Activated naive CD8-positive, alpha-beta T cell treated with anti-CD3 and anti-CD28 coated beads for 36 hours (primary cell): ENCODE measurements around the gene ZNF155. TPM values are rescaled to one million over a fixed set of nuclear protein-coding genes. Genes with fewer than 3 reads are reported as not detected.
"Not testable (repeated sequence)": the region's sequence is repeated elsewhere in the genome, so short reads cannot be mapped to it uniquely, and the experiment has no call there.

Source experiments
- DNase-seq: peaks from one replicate; pipeline ENCODE4 v3.0.0; 2021
- H3K27ac Mint-ChIP-seq: one replicate; pipeline ENCODE4 v1.8.0; 2022; ENCODE audit warnings: mild to moderate bottlenecking, moderate library complexity, mixed read lengths
- H3K27me3 Mint-ChIP-seq: one replicate; pipeline ENCODE4 v1.8.0; 2022; ENCODE audit warnings: mild to moderate bottlenecking, mixed read lengths
- H3K36me3 Mint-ChIP-seq: one replicate; pipeline ENCODE4 v1.8.0; 2021; ENCODE audit warnings: mild to moderate bottlenecking, mixed read lengths
- H3K4me1 Mint-ChIP-seq: one replicate; pipeline ENCODE4 v1.8.0; 2021; ENCODE audit warnings: mixed read lengths
- H3K4me3 Mint-ChIP-seq: one replicate; pipeline ENCODE4 v1.8.0; 2022; ENCODE audit warnings: mild to moderate bottlenecking, moderate library complexity, mixed read lengths
- H3K9me3 Mint-ChIP-seq: one replicate; pipeline ENCODE4 v1.8.0; 2022; ENCODE audit warnings: mixed read lengths
- total RNA-seq, 2 experiments: library from RNA; stranded (reverse); gene quantifications; one replicate each; pipeline ENCODE4 v1.2.3, GENCODE V29; 2021

Gene ZNF155
- 1 to 10 TPM; 6.7 to 7.0 TPM for total RNA-seq

DNA sequence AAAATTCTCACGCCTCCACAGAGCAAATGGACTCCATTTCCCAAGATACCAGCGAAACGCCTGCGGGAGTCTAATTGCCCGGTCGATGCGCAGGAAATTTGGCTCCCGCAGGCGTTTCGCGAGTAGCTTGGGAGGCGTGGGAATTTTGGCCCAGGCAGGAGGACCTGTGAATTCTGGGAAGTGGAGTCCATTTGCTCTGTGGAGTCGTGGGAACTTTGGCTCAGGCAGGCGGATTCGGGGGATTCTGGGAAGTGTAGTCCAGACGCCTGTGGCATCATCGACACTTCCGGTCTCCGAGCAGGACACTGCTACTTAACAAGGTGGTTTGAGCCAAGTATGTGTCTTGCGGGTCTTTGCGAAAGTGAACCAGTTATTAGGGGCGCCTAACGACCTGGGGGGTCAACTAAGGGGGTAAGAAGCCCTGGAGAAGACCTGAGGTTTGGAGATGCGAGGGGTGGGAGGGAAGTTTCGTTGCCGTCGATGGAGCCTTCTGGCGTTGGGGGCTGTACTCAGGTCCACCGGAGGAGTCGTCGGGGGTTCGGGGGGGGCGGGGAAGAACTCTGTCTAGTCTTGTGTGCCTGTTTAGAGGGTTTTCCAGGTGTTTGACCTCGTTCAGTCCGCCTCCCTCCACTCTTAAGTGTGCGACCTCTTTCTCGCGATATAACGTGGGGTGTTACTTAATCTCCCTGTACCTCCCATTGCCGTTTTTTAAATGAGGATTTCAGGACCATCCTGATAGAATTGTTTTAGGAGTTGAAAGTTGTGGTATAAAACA is at the start of gene ZNF155:
ZNF155 (plus strand) TSS at position 277 of the 775 bp plus-strand sequence. CDS start 4,356 bp downstream, outside the sequence.
- Mint-ChIP-seq H3K4me1 (peaks cover 8% of the 10 kb centered on the region), H3K27me3 (no peaks in the 10 kb centered on the region), H3K4me3 (peak within 1 kb of the TSS; percentile 97), H3K9me3 (no peaks in the 10 kb centered on the region), H3K27ac (peak within 1 kb of the TSS; percentile 96), H3K36me3 (peaks cover 27% of the 10 kb centered on the region)
- peak; percentile 60 for DNase-seq

DNA sequence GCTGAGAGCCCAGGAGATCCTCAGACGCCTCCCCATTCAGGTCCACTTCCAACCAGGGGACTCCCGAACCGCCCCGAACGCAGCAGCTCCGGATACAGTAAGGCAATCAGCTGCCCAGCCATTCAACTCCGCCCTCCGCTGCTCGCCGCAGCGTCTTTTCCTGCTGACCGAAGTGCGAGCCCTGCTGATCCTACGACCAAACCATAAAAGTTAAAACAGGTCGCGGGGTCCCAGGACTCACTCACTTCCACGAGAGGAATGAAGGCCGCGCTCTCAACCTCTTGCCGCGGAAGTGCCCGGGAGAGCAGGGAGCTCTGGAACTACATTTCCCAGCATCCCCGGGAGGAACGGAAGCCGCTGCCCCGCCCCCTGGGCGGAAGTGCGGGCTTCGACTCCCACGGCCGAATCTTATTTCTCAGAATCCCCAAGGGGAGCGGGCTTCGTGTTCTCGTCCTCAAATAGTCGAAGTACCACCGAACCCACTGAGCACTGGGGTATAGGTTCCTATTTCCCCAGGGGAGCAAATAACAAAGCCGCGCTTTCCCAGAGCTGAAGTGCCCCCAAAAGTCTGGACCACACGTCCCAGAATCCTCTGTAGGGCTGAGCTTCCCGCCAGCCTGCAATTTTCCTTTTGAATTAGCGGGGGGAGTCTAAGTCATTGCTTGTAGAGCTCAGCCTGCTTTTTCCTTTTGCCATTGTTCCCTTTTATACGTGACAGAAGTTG is 48.8 kb upstream of the ZNF155 start, which contains the start of gene ZNF45:
ZNF45 (minus strand) TSS at position 298 of the 724 bp plus-strand sequence. CDS start 13,097 bp downstream, outside the sequence.
- DNase-seq, result peak; percentile 86
- Mint-ChIP-seq H3K4me3 (peak within 1 kb of the TSS; percentile 93), H3K4me1 (peaks cover 19% of the 10 kb centered on the region), H3K9me3 (peaks cover 8% of the 10 kb centered on the region), H3K27me3 (no peaks in the 10 kb centered on the region), H3K27ac (peak within 1 kb of the TSS; percentile 92), H3K36me3 (peaks cover 33% of the 10 kb centered on the region)

GRCh38 chr19:43936188-43936587 is 47.8 kb upstream of the ZNF155 start:
- H3K27ac Mint-ChIP-seq, result no peak overlapping the region
- H3K36me3 Mint-ChIP-seq, result peaks cover 24% of the 10 kb centered on the region
- H3K27me3 Mint-ChIP-seq, result no peaks in the 10 kb centered on the region
- H3K9me3 Mint-ChIP-seq, result peaks cover 10% of the 10 kb centered on the region
- H3K4me1 Mint-ChIP-seq, result peaks cover 19% of the 10 kb centered on the region
- H3K4me3 Mint-ChIP-seq, result no peak overlapping the region
- DNase-seq, result no peak

GRCh38 chr19:43939557-43940260 is 44.3 kb upstream of the ZNF155 start:
- H3K4me1 Mint-ChIP-seq, result peaks cover 6% of the 10 kb centered on the region
- H3K36me3 Mint-ChIP-seq, result peaks cover 5% of the 10 kb centered on the region
- DNase-seq, result no peak
- H3K9me3 Mint-ChIP-seq, result peaks cover 16% of the 10 kb centered on the region
- H3K4me3 Mint-ChIP-seq, result no peak overlapping the region
- peaks cover 3% of the 10 kb centered on the region for H3K27me3 Mint-ChIP-seq
- H3K27ac Mint-ChIP-seq, result no peak overlapping the region

GRCh38 chr19:43940719-43941118 is 43.3 kb upstream of the ZNF155 start:
- Mint-ChIP-seq H3K27ac (no peak overlapping the region), H3K27me3 (peaks cover 5% of the 10 kb centered on the region), H3K36me3 (peaks cover 5% of the 10 kb centered on the region), H3K9me3 (peaks cover 16% of the 10 kb centered on the region), H3K4me3 (no peak overlapping the region), H3K4me1 (peaks cover 2% of the 10 kb centered on the region)
- DNase-seq, result no peak

DNA sequence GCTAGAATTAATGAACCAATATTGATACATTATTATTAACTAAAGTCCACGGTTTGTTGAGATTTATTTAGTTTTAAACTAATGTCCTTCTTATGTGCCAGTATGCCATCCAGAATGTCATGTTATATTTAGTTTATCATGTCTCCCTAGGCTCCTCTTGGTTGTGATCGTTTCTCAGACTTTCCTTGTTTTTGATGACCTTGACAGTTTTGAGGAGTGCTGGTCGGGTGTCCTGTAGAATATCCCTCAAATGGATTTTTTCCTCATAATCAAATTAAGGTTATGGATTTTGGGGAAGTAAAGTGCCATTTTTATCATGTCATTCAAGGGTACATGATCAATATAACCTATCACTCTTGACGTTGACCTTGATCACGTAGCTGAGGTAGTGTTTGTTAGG is 42.8 kb upstream of the ZNF155 start:
- Mint-ChIP-seq H3K4me1 (no peaks in the 10 kb centered on the region), H3K4me3 (no peak overlapping the region), H3K36me3 (peaks cover 5% of the 10 kb centered on the region), H3K27ac (no peak overlapping the region), H3K27me3 (peaks cover 10% of the 10 kb centered on the region), H3K9me3 (peaks cover 18% of the 10 kb centered on the region)
- no peak for DNase-seq

DNA sequence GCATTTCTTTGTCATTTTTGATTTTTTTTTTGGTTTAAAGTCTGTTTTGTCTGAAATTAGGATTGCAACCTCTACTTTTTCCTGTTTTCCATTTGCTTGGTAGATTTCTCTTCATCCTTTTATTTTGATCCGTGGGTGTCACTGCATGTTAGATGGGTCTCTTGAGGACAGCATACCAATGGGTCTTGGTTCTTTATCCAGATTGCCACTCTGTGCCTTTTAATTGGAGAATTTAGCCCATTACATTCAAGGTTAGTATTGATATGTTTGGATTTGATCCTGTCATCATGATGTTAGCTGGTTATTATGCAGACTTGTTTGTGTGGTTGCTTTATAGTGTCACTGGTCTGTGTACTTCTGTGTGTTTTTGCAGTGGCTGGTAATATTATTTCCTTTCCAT is 36.6 kb upstream of the ZNF155 start:
- Mint-ChIP-seq H3K36me3 (peaks cover 17% of the 10 kb centered on the region), H3K27me3 (peaks cover 13% of the 10 kb centered on the region), H3K9me3 (peaks cover 44% of the 10 kb centered on the region)
- H3K4me3 Mint-ChIP-seq, H3K27ac Mint-ChIP-seq, DNase-seq, H3K4me1 Mint-ChIP-seq: not testable (repeated sequence)

DNA sequence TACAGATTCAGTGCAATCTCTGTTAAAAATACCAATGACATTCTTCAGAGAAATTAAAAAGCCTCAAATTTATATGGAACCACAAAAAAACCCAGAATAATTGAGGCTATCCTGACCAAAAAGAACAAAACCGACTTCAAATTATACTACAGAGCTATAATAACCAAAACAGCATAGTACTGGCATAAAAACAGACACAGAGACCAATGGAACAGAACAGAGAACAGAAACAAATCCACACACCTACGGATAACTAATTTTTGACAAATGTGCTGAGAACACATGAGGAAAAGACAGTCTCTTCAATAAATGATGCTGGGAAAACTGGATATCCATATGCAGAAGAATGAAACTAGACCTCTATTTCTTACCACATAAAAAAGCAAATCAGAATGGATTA is 34.2 kb upstream of the ZNF155 start:
- H3K27ac Mint-ChIP-seq, H3K4me3 Mint-ChIP-seq: not testable (repeated sequence)

GRCh38 chr19:43950834-43951645 is 32.9 kb upstream of the ZNF155 start, which contains the start of gene ZNF221:
Gene ZNF221, plus strand, starts transcription at chr19:43951228. Its CDS starts 11,499 bp downstream, at chr19:43962727.
- Mint-ChIP-seq H3K27ac (peak within 1 kb of the TSS; percentile 85), H3K9me3 (peaks cover 39% of the 10 kb centered on the region), H3K27me3 (peaks cover 4% of the 10 kb centered on the region), H3K36me3 (peaks cover 30% of the 10 kb centered on the region), H3K4me3 (peak within 1 kb of the TSS; percentile 97), H3K4me1 (peaks cover 9% of the 10 kb centered on the region)
- peak; percentile 78 for DNase-seq

More for the DNA sequence above, 34.2 kb upstream of the ZNF155 start:
- H3K36me3 Mint-ChIP-seq, result peaks cover 19% of the 10 kb centered on the region
- H3K9me3 Mint-ChIP-seq, result peaks cover 41% of the 10 kb centered on the region
- not testable (repeated sequence) for H3K4me1 Mint-ChIP-seq, H3K27me3 Mint-ChIP-seq, DNase-seq

GRCh38 chr19:43956827-43957226 is 27.2 kb upstream of the ZNF155 start:
- peaks cover 26% of the 10 kb centered on the region for H3K9me3 Mint-ChIP-seq
- H3K4me1 Mint-ChIP-seq, result peaks cover 2% of the 10 kb centered on the region
- H3K27me3 Mint-ChIP-seq, result no peaks in the 10 kb centered on the region
- H3K27ac Mint-ChIP-seq, result no peak overlapping the region
- no peak for DNase-seq
- no peak overlapping the region for H3K4me3 Mint-ChIP-seq
- H3K36me3 Mint-ChIP-seq, result peaks cover 38% of the 10 kb centered on the region

DNA sequence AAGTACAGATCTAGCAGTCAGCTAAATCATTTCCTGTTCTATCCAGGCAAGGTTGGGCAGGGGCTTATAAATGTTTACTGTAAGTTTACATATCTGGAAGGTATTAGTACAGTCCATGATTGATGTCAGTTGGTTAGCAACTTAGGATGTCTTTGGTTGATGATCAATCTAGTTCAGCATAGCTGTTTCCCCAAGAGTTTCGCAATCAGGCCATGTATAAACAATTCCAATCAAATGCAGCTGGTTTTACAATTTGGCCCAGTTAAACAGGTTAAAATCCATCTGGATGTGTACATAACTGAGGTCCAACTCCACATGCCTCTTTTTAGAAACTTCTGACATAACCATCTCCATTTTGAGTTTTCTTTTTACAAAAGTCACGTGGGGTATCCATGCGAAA is 26.1 kb upstream of the ZNF155 start:
- H3K36me3 Mint-ChIP-seq, result peaks cover 36% of the 10 kb centered on the region
- H3K4me3 Mint-ChIP-seq, result no peak overlapping the region
- no peaks in the 10 kb centered on the region for H3K4me1 Mint-ChIP-seq
- DNase-seq, result no peak
- H3K9me3 Mint-ChIP-seq, result peaks cover 23% of the 10 kb centered on the region
- H3K27me3 Mint-ChIP-seq, result no peaks in the 10 kb centered on the region
- H3K27ac Mint-ChIP-seq, result no peak overlapping the region

DNA sequence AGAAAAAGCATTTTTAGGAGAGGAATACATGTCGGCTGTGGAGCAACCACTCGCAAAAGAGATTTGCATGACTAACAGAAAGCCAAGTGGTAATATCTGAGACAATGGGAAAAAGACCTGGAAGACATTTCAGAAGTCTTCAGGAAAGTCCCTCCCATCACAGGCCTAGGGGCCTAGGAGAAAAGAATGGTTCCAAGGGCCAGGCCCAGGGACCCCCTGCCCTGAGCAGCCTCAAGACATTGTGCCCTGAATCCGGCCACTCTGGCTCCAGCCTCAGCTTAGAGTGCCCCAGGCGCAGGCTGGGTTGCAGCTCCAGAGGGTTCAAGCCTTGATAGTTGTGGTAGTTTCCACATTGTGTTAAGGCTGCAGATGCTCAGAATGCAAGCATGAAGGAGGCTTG is 23.6 kb upstream of the ZNF155 start:
- no peak overlapping the region for H3K4me3 Mint-ChIP-seq
- peaks cover 49% of the 10 kb centered on the region for H3K36me3 Mint-ChIP-seq
- no peak overlapping the region for H3K27ac Mint-ChIP-seq
- no peaks in the 10 kb centered on the region for H3K4me1 Mint-ChIP-seq
- DNase-seq, result no peak
- H3K27me3 Mint-ChIP-seq, result no peaks in the 10 kb centered on the region
- H3K9me3 Mint-ChIP-seq, result peaks cover 37% of the 10 kb centered on the region

GRCh38 chr19:43966079-43966694 is 17.8 kb upstream of the ZNF155 start:
- Mint-ChIP-seq H3K9me3 (peaks cover 53% of the 10 kb centered on the region), H3K4me3 (no peak overlapping the region), H3K27me3 (no peaks in the 10 kb centered on the region), H3K36me3 (peaks cover 64% of the 10 kb centered on the region), H3K27ac (no peak overlapping the region), H3K4me1 (no peaks in the 10 kb centered on the region)
- DNase-seq, result no peak

DNA sequence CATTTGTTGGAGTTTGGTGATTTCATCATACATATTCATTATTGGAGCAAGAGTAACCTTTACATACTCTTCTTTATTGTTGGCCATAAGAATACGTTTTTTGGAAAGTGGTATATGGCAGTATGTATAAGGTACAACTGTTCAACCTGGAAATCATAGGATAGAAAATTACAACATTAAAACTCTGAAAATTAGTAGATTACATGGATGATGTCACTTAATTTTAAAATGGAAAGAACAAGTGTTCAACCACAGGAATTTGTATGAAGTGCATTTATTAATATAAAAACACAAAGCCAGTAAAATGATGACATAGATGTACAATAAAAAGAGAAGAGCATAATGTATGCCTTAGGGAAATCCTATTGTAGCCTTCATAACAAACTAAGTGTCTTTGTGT is 7.3 kb upstream of the ZNF155 start:
- Mint-ChIP-seq H3K4me3 (no peak overlapping the region), H3K27me3 (no peaks in the 10 kb centered on the region), H3K27ac (no peak overlapping the region), H3K9me3 (peaks cover 41% of the 10 kb centered on the region), H3K36me3 (peaks cover 4% of the 10 kb centered on the region), H3K4me1 (no peaks in the 10 kb centered on the region)
- no peak for DNase-seq
